Activated naive CD8-positive, alpha-beta T cell treated with anti-CD3 and anti-CD28 coated beads, Interleukin-2, amount 10 ng/mL, durations not matched to agents 7 days and 5 days (primary cell): Measurements from ENCODE around the gene ACTR1B. TPM values are rescaled to one million over a fixed set of nuclear protein-coding genes. Genes with fewer than 3 reads are reported as not detected.
"Not testable (repeated sequence)": the region's sequence is repeated elsewhere in the genome, so short reads cannot be mapped to it uniquely, and the experiment has no call there.

Experiments
- ATAC-seq: fragments of 150-1000 bp; cut with Tn5 transposase; one replicate; pipeline ENCODE4 v1.10.0; 2021; ENCODE audit warnings: low read depth, moderate library complexity
- POLR2A ChIA-PET: fragments of 350-600 bp; sonication (Branson Sonifier 250); formaldehyde crosslinking; loops from one replicate; lab custom pipeline; 2021; ENCODE audit warnings: antibody characterized with exemption; lab: Charles Lee
- DNase-seq: peaks from one replicate; pipeline ENCODE4 v3.0.0; 2021
- H3K27ac Mint-ChIP-seq: one replicate; pipeline ENCODE4 v1.8.0; 2022; ENCODE audit warnings: mild to moderate bottlenecking, mixed read lengths
- H3K27me3 Mint-ChIP-seq: one replicate; pipeline ENCODE4 v1.8.0; 2022; ENCODE audit warnings: mild to moderate bottlenecking, moderate library complexity, mixed read lengths
- H3K36me3 Mint-ChIP-seq: one replicate; pipeline ENCODE4 v1.8.0; 2021; ENCODE audit warnings: mild to moderate bottlenecking, mixed read lengths
- H3K4me1 Mint-ChIP-seq: one replicate; pipeline ENCODE4 v1.8.0; 2021; ENCODE audit warnings: mixed read lengths
- H3K4me3 Mint-ChIP-seq: one replicate; pipeline ENCODE4 v1.8.0; 2022; ENCODE audit warnings: mild to moderate bottlenecking, moderate library complexity, mixed read lengths
- H3K9me3 Mint-ChIP-seq: one replicate; pipeline ENCODE4 v1.8.0; 2021; ENCODE audit warnings: mixed read lengths
- total RNA-seq, 2 experiments: library from RNA; stranded (reverse); gene quantifications; one replicate each; pipeline ENCODE4 v1.2.3, GENCODE V29; 2021

ACTR1B gene
- total RNA-seq, 2 experiments from 2014 or later = 96.2 to 98.7 TPM

- Mint-ChIP-seq H3K36me3 (no peaks in the 10 kb centered on the region), H3K27me3 (peaks cover 17% of the 10 kb centered on the region), H3K27ac (no peak overlapping the region), H3K4me1 (peaks cover 12% of the 10 kb centered on the region), H3K4me3 (no peak overlapping the region), H3K9me3 (no peaks in the 10 kb centered on the region)
- POLR2A ChIA-PET = no interaction called here
- ATAC-seq = no peak
- peak; percentile 22 for DNase-seq
Observed at GRCh38 chr2:97701851-97702465, 38.1 kb upstream of the ACTR1B start.

- no peak overlapping the region for H3K4me3 Mint-ChIP-seq
- H3K9me3 Mint-ChIP-seq = no peaks in the 10 kb centered on the region
- peaks cover 13% of the 10 kb centered on the region for H3K4me1 Mint-ChIP-seq
- no peaks in the 10 kb centered on the region for H3K36me3 Mint-ChIP-seq
- peaks cover 16% of the 10 kb centered on the region for H3K27me3 Mint-ChIP-seq
- POLR2A ChIA-PET = no interaction called here
- ATAC-seq = no peak
- H3K27ac Mint-ChIP-seq = no peak overlapping the region
- peak; percentile 17 for DNase-seq
Observed at GRCh38 chr2:97701186-97701585, 37.3 kb upstream of the ACTR1B start.

- H3K27ac Mint-ChIP-seq = no peak overlapping the region
Observed at GRCh38 chr2:97699765-97700444, 36.1 kb upstream of the ACTR1B start.

DNA sequence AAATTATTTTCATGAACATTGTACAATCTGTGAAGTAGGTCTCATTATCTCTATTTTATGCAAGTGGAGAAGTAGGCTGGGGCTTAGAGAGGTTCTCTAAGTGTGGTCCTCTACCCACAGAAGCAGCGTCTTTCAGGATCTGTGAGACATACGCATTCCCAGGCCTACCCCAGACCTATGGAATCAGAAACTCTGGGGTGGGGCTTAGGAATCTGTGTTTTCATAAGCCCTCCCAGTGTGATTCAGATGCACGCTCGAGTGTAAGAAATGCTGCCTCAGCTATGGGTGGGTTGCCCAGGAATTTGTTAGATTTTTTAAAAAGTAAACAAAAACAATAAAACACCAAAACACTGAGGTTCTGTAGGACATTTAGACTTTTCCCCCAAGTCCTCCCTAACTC, 34.7 kb upstream of the ACTR1B start:
- H3K36me3 Mint-ChIP-seq = no peaks in the 10 kb centered on the region
- no peak overlapping the region for H3K27ac Mint-ChIP-seq
- peaks cover 12% of the 10 kb centered on the region for H3K4me1 Mint-ChIP-seq
- POLR2A ChIA-PET = interaction anchor here (1.0 to 5.2 kb wide), 3 partner anchors 35 to 108 kb away, joined by 3 to 28 read pairs (median 8); partner anchors contain the start of gene ACTR1B
- peaks cover 16% of the 10 kb centered on the region for H3K27me3 Mint-ChIP-seq
- DNase-seq (no peak), ATAC-seq (no peak)
- H3K4me3 Mint-ChIP-seq = no peak overlapping the region
- H3K9me3 Mint-ChIP-seq = no peaks in the 10 kb centered on the region

More at GRCh38 chr2:97699765-97700444, 36.1 kb upstream of the ACTR1B start:
- no peak overlapping the region for H3K4me3 Mint-ChIP-seq
- H3K27me3 Mint-ChIP-seq = peaks cover 18% of the 10 kb centered on the region
- H3K4me1 Mint-ChIP-seq = peaks cover 13% of the 10 kb centered on the region
- H3K9me3 Mint-ChIP-seq = no peaks in the 10 kb centered on the region
- POLR2A ChIA-PET = interaction anchor here (1.3 to 5.2 kb wide), 2 partner anchors 36 to 48 kb away, joined by 4 to 28 read pairs; partner anchors contain the start of gene ACTR1B
- peak; percentile 64 for DNase-seq
- H3K36me3 Mint-ChIP-seq = no peaks in the 10 kb centered on the region
- peak; percentile 84 for ATAC-seq

DNA sequence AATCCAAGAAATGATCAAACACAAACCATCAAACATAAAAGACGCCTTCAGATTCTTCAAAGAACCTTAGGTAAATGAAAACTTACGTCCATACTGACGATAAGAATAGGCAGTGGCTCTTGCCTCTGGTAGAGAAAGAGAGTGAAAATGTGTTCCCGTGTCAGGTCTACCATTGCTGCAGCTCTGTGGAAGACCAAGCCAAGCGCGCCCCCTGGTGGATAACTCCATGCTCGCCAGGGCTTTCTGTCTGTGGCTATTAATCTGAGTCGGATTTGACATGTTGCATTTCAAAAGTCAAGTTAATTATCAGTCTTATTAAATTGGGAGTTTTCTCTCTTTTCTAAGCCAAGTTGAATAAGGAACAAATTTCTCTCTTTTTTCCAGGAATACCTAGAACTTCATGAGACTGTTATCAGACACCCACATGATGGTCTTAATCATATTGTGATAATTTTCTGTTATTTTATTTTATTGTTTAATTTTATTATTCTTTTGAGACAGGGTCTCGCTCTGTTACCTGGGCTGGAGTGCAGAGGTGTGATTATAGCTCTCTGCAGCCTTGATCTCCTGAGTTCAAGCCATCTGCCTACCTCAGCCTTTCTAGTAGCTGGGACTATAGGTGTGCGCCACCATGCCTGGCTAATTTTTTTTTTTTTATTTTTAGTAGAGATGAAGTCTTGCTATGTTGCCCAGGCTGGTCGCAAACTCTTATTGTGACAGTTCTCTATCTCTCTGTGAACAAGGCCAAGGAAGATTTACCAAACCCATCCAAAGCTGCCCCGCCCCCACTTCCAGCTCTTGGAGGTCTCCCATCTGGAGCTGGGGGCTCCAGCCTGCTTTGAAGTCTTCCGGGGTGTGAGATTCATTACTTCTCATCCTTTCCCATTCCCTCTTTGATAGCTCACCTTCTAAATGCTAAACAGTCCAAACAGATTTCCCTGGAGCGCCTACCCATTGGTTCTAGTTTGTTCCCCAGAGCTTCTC, 33.7 kb upstream of the ACTR1B start:
- Mint-ChIP-seq H3K36me3 (no peaks in the 10 kb centered on the region), H3K27ac (peak overlapping the region; percentile 9), H3K4me1 (peaks cover 9% of the 10 kb centered on the region), H3K4me3 (peak overlapping the region; percentile 53), H3K27me3 (peaks cover 16% of the 10 kb centered on the region), H3K9me3 (no peaks in the 10 kb centered on the region)
- ATAC-seq (peak; percentile 90), DNase-seq (peak; percentile 93)
- POLR2A ChIA-PET = interaction anchor here (0.5 to 5.2 kb wide), 6 partner anchors 12 to 107 kb away, joined by 3 to 28 read pairs (median 3); partner anchors contain the start of genes ACTR1B and COX5B

- Mint-ChIP-seq H3K27ac (no peak overlapping the region), H3K9me3 (no peaks in the 10 kb centered on the region), H3K36me3 (no peaks in the 10 kb centered on the region), H3K27me3 (peaks cover 21% of the 10 kb centered on the region), H3K4me3 (no peak overlapping the region), H3K4me1 (peaks cover 9% of the 10 kb centered on the region)
- DNase-seq (peak; percentile 6), ATAC-seq (no peak)
- POLR2A ChIA-PET = interaction anchor here (5.2 kb wide), 1 partner anchor 32 kb away, joined by 28 read pairs; the partner anchor contains the start of gene ACTR1B
Observed at GRCh38 chr2:97695744-97696143, 31.9 kb upstream of the ACTR1B start.

GRCh38 chr2:97693476-97693875, 29.6 kb upstream of the ACTR1B start:
- Mint-ChIP-seq H3K27ac (no peak overlapping the region), H3K27me3 (peaks cover 16% of the 10 kb centered on the region), H3K4me1 (peaks cover 9% of the 10 kb centered on the region), H3K36me3 (no peaks in the 10 kb centered on the region), H3K9me3 (no peaks in the 10 kb centered on the region), H3K4me3 (no peak overlapping the region)
- POLR2A ChIA-PET = no interaction called here
- ATAC-seq (no peak), DNase-seq (no peak)

GRCh38 chr2:97691166-97691565, 27.3 kb upstream of the ACTR1B start:
- DNase-seq (no peak), ATAC-seq (no peak)
- POLR2A ChIA-PET = no interaction called here

GRCh38 chr2:97688062-97688827, 24.4 kb upstream of the ACTR1B start:
- no peaks in the 10 kb centered on the region for H3K9me3 Mint-ChIP-seq
- H3K4me3 Mint-ChIP-seq = no peak overlapping the region
- peaks cover 9% of the 10 kb centered on the region for H3K27me3 Mint-ChIP-seq
- ATAC-seq = no peak
- H3K36me3 Mint-ChIP-seq = no peaks in the 10 kb centered on the region
- DNase-seq = no peak
- H3K4me1 Mint-ChIP-seq = peaks cover 12% of the 10 kb centered on the region
- H3K27ac Mint-ChIP-seq = no peak overlapping the region
- POLR2A ChIA-PET = interaction anchor here (1.8 kb wide), 1 partner anchor 25 kb away, joined by 6 read pairs; no protein-coding TSS in a partner anchor

More at GRCh38 chr2:97691166-97691565, 27.3 kb upstream of the ACTR1B start:
- peaks cover 10% of the 10 kb centered on the region for H3K27me3 Mint-ChIP-seq
- no peaks in the 10 kb centered on the region for H3K36me3 Mint-ChIP-seq
- no peaks in the 10 kb centered on the region for H3K9me3 Mint-ChIP-seq
- H3K4me1 Mint-ChIP-seq = peaks cover 12% of the 10 kb centered on the region
- H3K4me3 Mint-ChIP-seq = no peak overlapping the region
- H3K27ac Mint-ChIP-seq = no peak overlapping the region

DNA sequence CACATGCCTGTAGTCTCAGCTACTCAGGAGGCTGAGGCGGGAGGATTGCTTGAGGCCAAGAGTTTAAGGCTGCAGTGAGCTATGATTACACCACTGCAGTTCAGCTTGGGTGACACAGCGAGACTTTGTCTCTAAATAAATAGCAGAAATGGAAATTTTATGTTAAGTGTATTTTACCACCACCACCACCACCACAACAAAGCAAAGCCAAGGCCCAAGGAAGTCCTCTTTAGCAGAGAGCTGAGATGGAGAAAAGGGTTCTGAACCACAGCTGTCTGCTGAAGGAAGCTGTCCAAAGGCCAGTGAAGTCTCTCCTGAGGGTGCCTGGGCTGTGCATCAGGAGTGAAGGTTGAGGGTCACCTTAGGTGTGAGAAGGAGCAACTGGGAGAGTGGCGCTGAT, 23.4 kb upstream of the ACTR1B start:
- H3K4me1 Mint-ChIP-seq = peaks cover 13% of the 10 kb centered on the region
- not testable (repeated sequence) for DNase-seq, H3K9me3 Mint-ChIP-seq, H3K27me3 Mint-ChIP-seq, H3K36me3 Mint-ChIP-seq, H3K4me3 Mint-ChIP-seq
- POLR2A ChIA-PET = interaction anchor here (1.8 kb wide), 1 partner anchor 24 kb away, joined by 6 read pairs; no protein-coding TSS in a partner anchor
- peak overlapping the region; percentile 45 for H3K27ac Mint-ChIP-seq
- ATAC-seq = peak; percentile 77

- H3K9me3 Mint-ChIP-seq = no peaks in the 10 kb centered on the region
Observed at GRCh38 chr2:97678298-97678697, 14.5 kb upstream of the ACTR1B start.

DNA sequence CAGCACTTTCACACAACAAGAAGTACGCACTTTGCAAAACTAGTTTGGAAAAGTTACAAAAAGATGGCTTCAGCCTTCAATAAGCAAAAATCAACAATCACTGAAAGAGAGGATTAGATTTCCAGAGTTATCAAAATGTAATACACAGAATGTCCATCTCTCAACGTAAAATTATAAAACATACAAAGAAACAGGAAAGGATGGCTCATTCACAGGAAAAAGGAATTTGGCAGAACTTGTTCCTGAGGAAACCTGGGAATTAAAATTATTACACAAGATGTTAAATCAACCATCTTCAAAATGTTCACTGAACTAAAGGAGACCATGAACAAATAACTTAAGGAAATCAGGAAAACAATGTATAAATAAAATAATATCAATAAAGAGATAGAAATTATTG, 13.6 kb upstream of the ACTR1B start:
- Mint-ChIP-seq H3K4me1 (peaks cover 28% of the 10 kb centered on the region), H3K27me3 (peaks cover 8% of the 10 kb centered on the region), H3K9me3 (no peaks in the 10 kb centered on the region), H3K4me3 (no peak overlapping the region), H3K27ac (no peak overlapping the region), H3K36me3 (no peaks in the 10 kb centered on the region)
- no peak for DNase-seq
- no peak for ATAC-seq
- POLR2A ChIA-PET = no interaction called here

More at GRCh38 chr2:97678298-97678697, 14.5 kb upstream of the ACTR1B start:
- ATAC-seq = no peak
- POLR2A ChIA-PET = interaction anchor here (0.7 kb wide), 1 partner anchor 16 kb away, joined by 4 read pairs; no protein-coding TSS in a partner anchor
- Mint-ChIP-seq H3K4me1 (peaks cover 23% of the 10 kb centered on the region), H3K27me3 (peaks cover 8% of the 10 kb centered on the region), H3K36me3 (no peaks in the 10 kb centered on the region), H3K27ac (no peak overlapping the region), H3K4me3 (no peak overlapping the region)
- no peak for DNase-seq
